Heart left ventricle (tissue), 16 donors: Measurements from ENCODE around the gene TNFAIP6. TPM values are rescaled to one million over a fixed set of nuclear protein-coding genes. Genes with fewer than 3 reads are reported as not detected.

Source experiments
- ATAC-seq, 4 donors: fragments of 200-7000 bp; cut with Tn5 transposase; one replicate each; pipeline ENCODE4 v1.9.1; 2020 to 2022; ENCODE audit warnings: moderate library complexity in 4 of 4, mild to moderate bottlenecking in 3 of 4, moderate number of reproducible peaks in 1 of 4
- DNase-seq, 5 donors: peaks; one replicate each; pipeline ENCODE4 v3.0.0-alpha.2; 2020
- H3K27ac ChIP-seq, 12 donors: fragments of 200-600 bp; sonication (generic) in 4 of 12; one replicate each; pipeline versions ENCODE4 v1.5.0 to v1.8.0; 2016 to 2022; ENCODE audit warnings: mild to moderate bottlenecking in 2 of 12
- H3K27me3 ChIP-seq, 9 donors: fragments of 200-600 bp; sonication (generic) in 2 of 9; one replicate each; pipeline versions ENCODE4 v1.5.1 to v1.8.0; 2016 to 2022; ENCODE audit warnings: mild to moderate bottlenecking in 3 of 9
- H3K36me3 ChIP-seq, 9 donors: fragments of 200-600 bp; sonication (generic) in 2 of 9; one replicate each; pipeline versions ENCODE4 v1.5.0 to v1.8.0; 2018 to 2022; ENCODE audit warnings: mild to moderate bottlenecking in 2 of 9
- H3K4me1 ChIP-seq, 12 donors: fragments of 200-600 bp; sonication (generic) in 4 of 12; one replicate each; pipeline versions ENCODE4 v1.5.0 to v1.8.0; 2016 to 2022; ENCODE audit warnings: mild to moderate bottlenecking in 3 of 12
- H3K4me3 ChIP-seq, 12 donors: fragments of 200-600 bp; sonication (generic) in 4 of 12; one replicate each; pipeline versions ENCODE4 v1.5.0 to v1.8.0; 2017 to 2022; ENCODE audit warnings: mild to moderate bottlenecking in 9 of 12, moderate library complexity in 4 of 12
- H3K9me3 ChIP-seq, 12 donors: fragments of 200-600 bp; sonication (generic) in 4 of 12; one replicate each; pipeline versions ENCODE4 v1.5.0 to v1.8.0; 2016 to 2022; ENCODE audit warnings: mild to moderate bottlenecking in 1 of 12
- CTCF ChIP-seq, 12 donors: fragments of 200-600 bp; sonication (generic) in 4 of 12; IDR thresholded peaks; one replicate each; pipeline versions ENCODE4 v1.5.0 to v1.8.0; 2018 to 2022; ENCODE audit warnings: antibody characterized with exemption in 12 of 12, mild to moderate bottlenecking in 5 of 12
- POLR2A ChIP-seq, 2 donors: fragments of 450-650 bp; IDR thresholded peaks; one replicate each; pipeline ENCODE4 v1.6.1; 2017; ENCODE audit warnings: antibody characterized with exemption in 2 of 2, mild to moderate bottlenecking in 2 of 2, moderate library complexity in 2 of 2
- WGBS, 4 donors: extraction: QIAGEN DNeasy Blood & Tissue Kit in 2 of 4; methylation state at CpG; one replicate each; pipeline versions ENCODE4 v1.1.5 to v1.1.7; 2013 to 2018; 5-methylcytosine and 5-hydroxymethylcytosine counted together
- intact Hi-C, 10 donors: fragments of 100-400 bp; cut with DNase I; formaldehyde crosslinking; loops; one replicate each; pipeline versions ENCODE4 v1.11.1 to v1.14.2; 2022
- polyA plus RNA-seq, 2 donors: library from polyadenylated mRNA; stranded (reverse); fragments of 200-250 nt; gene quantifications; one replicate each; pipeline ENCODE4 v1.2.3, GENCODE V29; 2013
- total RNA-seq, 9 donors: library from RNA; depleted of rRNA in 2 of 9; stranded (reverse); fragments of >200 nt in 2 of 9; fragmentation: NEBNext Ultra II Directional in 3 of 9; extraction: Animal tissue kit (Norgen Biotek cat#: 25700) in 3 of 9; gene quantifications; one replicate each; pipeline versions ENCODE4 v1.1.0 to v1.2.4, GENCODE V29; 2016 to 2023
- donor health status: ischemic (EF 13 %, LVEDD 7.1; RV severe dilation, severe dysfunction).
- donor health status: healthy with polysubstance abuse.
- donor health status: DM: no; HTN: yes; CAD: no.
- donor health status: DM: no; HTN: no; CAD: no.
- donor health status: ischemic (EF 25% LVEDD 6.9; RV normal size, moderate dysfunction).
- donor health status: ischemic (EF 25% LVEDD 5.7; RV mildly dilated, moderate dysfunction).
- donor health status: healthy.
- donor health status: DM: yes; HTN: yes; CAD: no.
- donor health status: ischemic (EF 35%, LVEDD 5.7; RV mildly dilated, moderate dysfunction).
- donor health status: nonischemic (EF 11% LVEDD 7.7; RV severe dilation, severe dysfunction).
- donor health status: DM: yes; HTN: yes; CAD: no.
- donor health status: PGD.
- donor health status: ischemic (EF 29% LVEDD 5.4; RV normal size, mild dysfunction).
- donor health status: nonischemic (EF 23%, LVEDD 6.1; RV moderate dilation, normal function).

The TNFAIP6 gene
- total and polyA plus RNA-seq, 11 donors: 1.6 to 8.1 (median 2.6) TPM

GRCh38 chr2:151395509-151396374 is 38.4 kb downstream of the TNFAIP6 start:
- Histone ChIP-seq H3K4me1 (no peaks in the 10 kb centered on the region), H3K9me3 (peaks cover 0 to 4% (median 0%) of the 10 kb centered on the region in 12 donors), H3K27ac (no peak overlapping the region), H3K4me3 (no peak overlapping the region), H3K27me3 (no peaks in the 10 kb centered on the region), H3K36me3 (no peaks in the 10 kb centered on the region)
- intact Hi-C loops: no loop called here
- WGBS, 4 donors: 86 to 90% (median 88%) methylated on average over 4 of the region's 4 CpGs
- ATAC-seq (no peak), DNase-seq (no peak)
- TF ChIP-seq POLR2A (IDR thresholded peaks at IDR 0.05): no peak

GRCh38 chr2:151399981-151400380 is 42.6 kb downstream of the TNFAIP6 start:
- Histone ChIP-seq H3K4me3 (no peak overlapping the region), H3K27ac (no peak overlapping the region), H3K36me3 (no peaks in the 10 kb centered on the region), H3K4me1 (no peaks in the 10 kb centered on the region), H3K27me3 (no peaks in the 10 kb centered on the region), H3K9me3 (no peaks in the 10 kb centered on the region)
- ATAC-seq (no peak), DNase-seq (no peak)
- intact Hi-C loops: loop anchor here in 1 of 10 donors (10.0 kb wide), 1 partner anchor 105 kb away; no protein-coding TSS in a partner anchor
- 90 to 100% (median 94%) methylated on average over 1 of the region's 1 CpG for WGBS, 4 donors
- TF ChIP-seq CTCF (IDR thresholded peaks at IDR 0.05): no peak
- TF ChIP-seq POLR2A (IDR thresholded peaks at IDR 0.05): no peak

- no peak for DNase-seq
- no peak overlapping the region for H3K27ac ChIP-seq
- no peaks in the 10 kb centered on the region for H3K27me3 ChIP-seq
- H3K4me1 ChIP-seq: no peaks in the 10 kb centered on the region
- H3K9me3 ChIP-seq: no peaks in the 10 kb centered on the region
- WGBS, 4 donors: 91 to 97% (median 96%) methylated on average over 5 of the region's 5 CpGs
- ATAC-seq: no peak
- TF ChIP-seq POLR2A (IDR thresholded peaks at IDR 0.05): no peak
- no peak for TF ChIP-seq CTCF (IDR thresholded peaks at IDR 0.05)
- no peaks in the 10 kb centered on the region for H3K36me3 ChIP-seq
- no peak overlapping the region for H3K4me3 ChIP-seq
- intact Hi-C loops: loop anchor here in 1 of 10 donors (10.0 kb wide), 1 partner anchor 106 kb away; no protein-coding TSS in a partner anchor
These were observed 43.8 kb downstream of the TNFAIP6 start for GRCh38 chr2:151401149-151401548.

GRCh38 chr2:151403914-151404313 is 46.5 kb downstream of the TNFAIP6 start:
- no peaks in the 10 kb centered on the region for H3K4me1 ChIP-seq
- no peaks in the 10 kb centered on the region for H3K9me3 ChIP-seq
- H3K36me3 ChIP-seq: no peaks in the 10 kb centered on the region
- TF ChIP-seq CTCF (IDR thresholded peaks at IDR 0.05) (no peak), POLR2A (IDR thresholded peaks at IDR 0.05) (no peak)
- WGBS, 4 donors: 36 to 42% (median 40%) methylated on average over 4 of the region's 4 CpGs
- intact Hi-C loops: loop anchor here in 1 of 10 donors (10.0 kb wide), 1 partner anchor 109 kb away; no protein-coding TSS in a partner anchor
- ATAC-seq: no peak
- no peak for DNase-seq
- H3K27me3 ChIP-seq: no peaks in the 10 kb centered on the region
- no peak overlapping the region for H3K27ac ChIP-seq
- no peak overlapping the region for H3K4me3 ChIP-seq
